ENCODE data around the gene HTR4. TPM values are rescaled to one million over a fixed set of nuclear protein-coding genes. Genes with fewer than 3 reads are reported as not detected.
A peak's percentile ranks its signal among the peaks of the same experiment; 100 is the strongest.

The HTR4 gene
- total RNA-seq, 1 donor from 2014 or later: 0.43 TPM

DNA sequence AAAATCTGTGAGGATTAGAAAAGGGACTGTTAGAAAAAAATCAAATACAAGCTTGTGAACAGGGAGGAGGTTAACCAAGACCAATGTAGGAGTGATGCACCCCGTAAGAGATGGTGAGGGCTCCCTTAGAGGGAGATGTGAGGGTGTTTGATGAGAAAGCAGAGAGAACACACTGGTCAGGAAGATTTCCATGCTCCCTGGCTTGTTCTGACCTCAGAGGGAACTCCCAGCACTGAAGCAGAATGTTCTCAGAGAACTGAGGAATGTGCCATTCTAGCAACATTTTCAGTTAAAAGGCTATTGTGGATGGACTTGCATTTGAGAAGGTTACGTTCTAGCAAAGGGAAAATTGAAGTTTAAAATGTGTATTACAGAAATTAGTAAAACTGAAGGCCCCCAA lies 110.6 kb downstream of the HTR4 start:
- H3K27me3 ChIP-seq: no peaks in the 10 kb centered on the region
- H3K4me3 ChIP-seq: no peak overlapping the region
- DNase-seq (no peak), ATAC-seq (peak; percentile 42)
- intact Hi-C loops (cut with DNase I): no loop called here
- H3K36me3 ChIP-seq: no peaks in the 10 kb centered on the region
- no peaks in the 10 kb centered on the region for H3K9me3 ChIP-seq
- no peak overlapping the region for H3K27ac ChIP-seq
- TF ChIP-seq, protein P1, sequence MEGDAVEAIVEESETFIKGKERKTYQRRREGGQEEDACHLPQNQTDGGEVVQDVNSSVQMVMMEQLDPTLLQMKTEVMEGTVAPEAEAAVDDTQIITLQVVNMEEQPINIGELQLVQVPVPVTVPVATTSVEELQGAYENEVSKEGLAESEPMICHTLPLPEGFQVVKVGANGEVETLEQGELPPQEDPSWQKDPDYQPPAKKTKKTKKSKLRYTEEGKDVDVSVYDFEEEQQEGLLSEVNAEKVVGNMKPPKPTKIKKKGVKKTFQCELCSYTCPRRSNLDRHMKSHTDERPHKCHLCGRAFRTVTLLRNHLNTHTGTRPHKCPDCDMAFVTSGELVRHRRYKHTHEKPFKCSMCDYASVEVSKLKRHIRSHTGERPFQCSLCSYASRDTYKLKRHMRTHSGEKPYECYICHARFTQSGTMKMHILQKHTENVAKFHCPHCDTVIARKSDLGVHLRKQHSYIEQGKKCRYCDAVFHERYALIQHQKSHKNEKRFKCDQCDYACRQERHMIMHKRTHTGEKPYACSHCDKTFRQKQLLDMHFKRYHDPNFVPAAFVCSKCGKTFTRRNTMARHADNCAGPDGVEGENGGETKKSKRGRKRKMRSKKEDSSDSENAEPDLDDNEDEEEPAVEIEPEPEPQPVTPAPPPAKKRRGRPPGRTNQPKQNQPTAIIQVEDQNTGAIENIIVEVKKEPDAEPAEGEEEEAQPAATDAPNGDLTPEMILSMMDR (IDR thresholded peaks at IDR 0.05): no peak
- no peaks in the 10 kb centered on the region for H3K4me1 ChIP-seq

DNA sequence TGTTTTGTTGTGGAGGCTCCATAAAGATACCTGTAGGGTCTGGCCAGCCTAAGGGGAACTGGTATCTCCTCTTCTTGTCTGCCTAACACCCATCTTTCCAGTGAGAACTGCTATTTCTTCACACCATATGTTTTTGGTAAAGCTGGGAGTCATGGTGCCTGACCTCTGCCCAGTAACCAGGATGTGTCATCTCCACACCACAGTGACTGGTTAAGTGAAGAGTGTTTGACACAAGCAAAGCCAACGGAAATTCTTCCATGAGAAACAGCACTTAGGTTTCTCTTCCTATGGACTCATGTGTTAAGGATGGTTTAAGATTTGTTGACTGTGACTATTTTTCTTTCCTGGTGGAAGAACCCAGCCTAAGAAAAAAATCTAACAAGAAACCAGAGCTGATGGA lies 111.5 kb downstream of the HTR4 start:
- no peaks in the 10 kb centered on the region for H3K4me1 ChIP-seq
- no peak overlapping the region for H3K27ac ChIP-seq
- no peak overlapping the region for H3K4me3 ChIP-seq
- no peaks in the 10 kb centered on the region for H3K27me3 ChIP-seq
- H3K36me3 ChIP-seq: no peaks in the 10 kb centered on the region
- DNase-seq (no peak), ATAC-seq (no peak)
- intact Hi-C loops (cut with DNase I): no loop called here
- TF ChIP-seq, protein P1 (IDR thresholded peaks at IDR 0.05): no peak
- H3K9me3 ChIP-seq: no peaks in the 10 kb centered on the region

DNA sequence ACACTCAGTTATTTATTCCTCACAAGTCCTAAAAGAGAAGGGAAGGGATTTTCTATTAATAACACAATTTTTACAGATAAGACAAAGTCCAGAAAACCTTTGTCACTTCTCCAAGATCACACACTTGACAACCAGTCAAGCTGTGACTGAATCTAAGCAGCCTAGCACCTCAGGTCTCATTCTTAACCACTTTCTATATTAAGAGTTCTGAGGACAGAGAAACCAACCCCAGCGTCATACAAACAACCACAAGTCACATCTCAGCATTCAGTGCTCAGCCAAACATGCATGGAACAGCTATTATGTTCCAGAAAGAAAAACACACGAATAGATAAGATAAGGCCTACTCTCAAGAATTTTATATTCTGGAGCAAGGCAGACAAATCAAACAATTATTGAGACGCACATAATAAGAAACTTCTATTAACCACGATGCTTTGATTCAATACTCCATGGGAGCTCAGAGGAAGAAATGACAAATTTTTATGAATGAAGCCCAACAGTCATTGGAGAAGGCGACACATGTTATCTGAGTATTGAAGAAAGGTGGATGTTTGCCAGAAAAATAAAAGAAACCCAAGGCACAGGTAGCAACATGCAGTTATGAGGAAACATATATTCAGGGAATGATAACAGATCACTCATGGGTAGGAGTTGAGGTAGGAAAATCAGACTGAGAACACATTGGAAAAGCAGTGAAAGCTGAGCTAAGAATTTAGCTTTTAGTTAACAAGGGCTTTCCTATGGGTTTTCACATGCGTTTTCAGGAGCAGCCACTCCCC lies 113.1 kb downstream of the HTR4 start:
- intact Hi-C loops (cut with DNase I): no loop called here
- H3K4me1 ChIP-seq: no peaks in the 10 kb centered on the region
- H3K9me3 ChIP-seq: no peaks in the 10 kb centered on the region
- H3K4me3 ChIP-seq: no peak overlapping the region
- no peak overlapping the region for H3K27ac ChIP-seq
- TF ChIP-seq, protein P1 (IDR thresholded peaks at IDR 0.05): no peak
- H3K36me3 ChIP-seq: no peaks in the 10 kb centered on the region
- DNase-seq (no peak), ATAC-seq (no peak)
- H3K27me3 ChIP-seq: no peaks in the 10 kb centered on the region

DNA sequence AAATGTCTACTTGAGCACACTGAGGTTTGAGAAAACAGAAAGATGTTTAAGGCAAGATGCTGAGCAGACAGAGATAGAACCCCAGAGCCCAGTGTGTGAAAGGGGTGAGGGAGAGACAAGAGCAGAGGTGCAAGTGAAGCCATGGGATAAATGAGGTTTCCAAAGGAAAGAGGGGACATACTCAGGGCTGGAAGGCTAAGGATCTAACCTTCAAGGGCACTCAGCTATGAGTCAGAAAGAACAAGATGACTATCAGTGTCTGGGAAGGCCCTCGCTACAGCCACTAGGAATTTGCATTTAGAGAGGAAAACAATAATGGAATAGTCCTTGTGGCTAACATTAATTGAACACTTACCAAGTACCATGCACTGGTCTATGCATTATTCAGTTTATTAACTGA lies 113.7 kb downstream of the HTR4 start:
- no peaks in the 10 kb centered on the region for H3K36me3 ChIP-seq
- DNase-seq (no peak), ATAC-seq (no peak)
- H3K9me3 ChIP-seq: no peaks in the 10 kb centered on the region
- H3K27me3 ChIP-seq: no peaks in the 10 kb centered on the region
- no peak overlapping the region for H3K4me3 ChIP-seq
- intact Hi-C loops (cut with DNase I): no loop called here
- H3K4me1 ChIP-seq: no peaks in the 10 kb centered on the region
- TF ChIP-seq, protein P1 (IDR thresholded peaks at IDR 0.05): no peak
- no peak overlapping the region for H3K27ac ChIP-seq

DNA sequence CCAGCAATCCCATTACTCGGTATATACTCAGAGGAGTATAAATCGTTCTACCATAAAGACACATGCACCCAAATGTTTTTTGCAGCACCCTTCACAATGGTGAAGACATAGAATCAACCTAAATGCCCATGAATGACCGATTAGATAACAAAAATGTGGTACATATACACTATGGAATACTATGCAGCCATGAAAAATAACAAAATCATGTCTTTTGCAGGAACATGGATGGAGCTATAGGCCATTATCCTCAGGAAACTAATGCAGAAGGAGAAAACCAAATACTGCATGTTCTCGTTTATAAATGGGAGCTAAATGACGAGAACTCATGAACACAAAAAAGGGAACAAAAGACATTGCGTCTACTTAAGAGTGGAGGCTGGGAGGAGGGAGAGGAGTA lies 114.5 kb downstream of the HTR4 start:
- Histone ChIP-seq H3K27ac (no peak overlapping the region), H3K27me3 (no peaks in the 10 kb centered on the region), H3K9me3 (no peaks in the 10 kb centered on the region), H3K4me3 (no peak overlapping the region), H3K4me1 (no peaks in the 10 kb centered on the region), H3K36me3 (no peaks in the 10 kb centered on the region)
- TF ChIP-seq, protein P1 (IDR thresholded peaks at IDR 0.05): no peak
- ATAC-seq: no peak
- no peak for DNase-seq
- intact Hi-C loops (cut with DNase I): no loop called here

All from upper lobe of right lung (tissue), 1 donor.